Kidney epithelial cell (primary cell): ENCODE results near the gene SAMD9L. TPM values are rescaled to one million over a fixed set of nuclear protein-coding genes. Genes with fewer than 3 reads are reported as not detected.

Source experiments
- DNase-seq: peaks from one replicate; pipeline ENCODE4 v3.0.0-alpha.2; 2010; ENCODE audit warnings: low read depth
- H3K27me3 ChIP-seq: 2 replicates; pipeline ENCODE4 v1.6.0; 2011; ENCODE audit warnings: low read length; ENCODE audit not compliant: control insufficient read depth, insufficient read depth
- H3K36me3 ChIP-seq: 2 replicates; pipeline ENCODE4 v1.5.1; 2011; ENCODE audit warnings: low read length; ENCODE audit not compliant: control insufficient read depth, insufficient read depth
- H3K4me3 ChIP-seq: 2 replicates; pipeline ENCODE4 v1.5.1; 2011; ENCODE audit warnings: low read depth, mild to moderate bottlenecking, control low read depth, low read length
- CTCF ChIP-seq: IDR thresholded peaks from 2 replicates; pipeline ENCODE4 v1.5.1; 2011; ENCODE audit warnings: mild to moderate bottlenecking, moderate library complexity, low read length, control low read depth, inconsistent platforms; ENCODE audit not compliant: insufficient read depth, poor library complexity, severe bottlenecking
- total RNA-seq: library from RNA; depleted of rRNA; stranded (reverse); fragments of >200 nt; gene quantifications from 2 replicates; pipeline ENCODE4 v1.2.3, GENCODE V29; 2015

Gene SAMD9L
- total RNA-seq, 1 donor from 2014 or later = 0.79 TPM

- Histone ChIP-seq H3K4me3 (no peak overlapping the region), H3K36me3 (no peaks in the 10 kb centered on the region), H3K27me3 (no peaks in the 10 kb centered on the region)
- DNase-seq = no peak
- no peak for TF ChIP-seq CTCF
Measured at GRCh38 chr7:93164766-93165165, 16.6 kb upstream of the SAMD9L start.

GRCh38 chr7:93161181-93161762 lies 13.1 kb upstream of the SAMD9L start:
- DNase-seq = no peak
- no peaks in the 10 kb centered on the region for H3K36me3 ChIP-seq
- H3K27me3 ChIP-seq = no peaks in the 10 kb centered on the region
- no peak overlapping the region for H3K4me3 ChIP-seq
- TF ChIP-seq CTCF = no peak

- no peak for TF ChIP-seq CTCF
- no peak for DNase-seq
- Histone ChIP-seq H3K4me3 (no peak overlapping the region), H3K27me3 (no peaks in the 10 kb centered on the region), H3K36me3 (no peaks in the 10 kb centered on the region)
Measured at GRCh38 chr7:93160410-93160809, 12.2 kb upstream of the SAMD9L start.

- DNase-seq = no peak
- H3K4me3 ChIP-seq = no peak overlapping the region
- no peaks in the 10 kb centered on the region for H3K36me3 ChIP-seq
- no peaks in the 10 kb centered on the region for H3K27me3 ChIP-seq
- TF ChIP-seq CTCF = no peak
Measured at GRCh38 chr7:93159490-93159889, 11.3 kb upstream of the SAMD9L start.

DNA sequence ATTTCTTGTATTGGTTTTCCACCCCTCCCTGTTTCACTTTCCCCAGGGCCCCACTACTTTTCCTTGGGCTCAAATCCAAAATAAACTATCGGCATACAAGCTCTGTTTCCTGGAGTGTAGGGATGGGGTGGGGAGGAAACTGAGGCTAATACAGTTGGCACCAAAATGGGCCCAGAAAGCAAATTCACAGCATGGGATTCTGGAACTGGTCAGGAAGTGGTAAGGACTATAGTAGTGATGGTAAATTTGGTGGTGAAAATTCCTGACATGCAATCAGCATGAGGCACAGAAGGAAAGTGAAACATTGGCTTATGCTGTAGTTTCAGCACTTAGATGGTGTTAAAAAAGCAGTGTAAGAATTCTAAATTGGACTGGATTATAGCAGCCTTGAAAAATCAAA lies 8.7 kb upstream of the SAMD9L start:
- Histone ChIP-seq H3K36me3 (no peaks in the 10 kb centered on the region), H3K27me3 (no peaks in the 10 kb centered on the region), H3K4me3 (no peak overlapping the region)
- DNase-seq = no peak
- TF ChIP-seq CTCF = no peak

GRCh38 chr7:93150200-93150835 lies 2.1 kb upstream of the SAMD9L start:
- peaks cover 3% of the 10 kb centered on the region for H3K27me3 ChIP-seq
- TF ChIP-seq CTCF = no peak
- H3K36me3 ChIP-seq = no peaks in the 10 kb centered on the region
- DNase-seq = no peak
- H3K4me3 ChIP-seq = no peak overlapping the region
